IMR-90 (cell line): ENCODE data around the gene BRAF. TPM values are rescaled to one million over a fixed set of nuclear protein-coding genes. Genes with fewer than 3 reads are reported as not detected.

Experiments used
- ATAC-seq: fragments of 200-7000 bp; cut with Tn5 transposase; 2 replicates; pipeline ENCODE4 v1.9.1; 2020; ENCODE audit warnings: low read depth, mild to moderate bottlenecking, moderate library complexity
- BruUV-seq: library from RNA; stranded (reverse); fragments of 400-500 nt; replicated peaks from 2 replicates; lab custom pipeline; 2021; lab: Mats Ljungman, UMichigan
- CTCF ChIA-PET: fragments of 300-600 bp; formaldehyde crosslinking; extraction: SDS; loops from one replicate; lab custom pipeline; 2021; ENCODE audit warnings: antibody characterized with exemption; lab: Yijun Ruan, JAX
- POLR2A ChIA-PET: fragments of 300-600 bp; sonication (Branson Sonifier 250); formaldehyde crosslinking; loops from one replicate; lab custom pipeline; 2022; ENCODE audit warnings: antibody characterized with exemption; ENCODE audit not compliant: unreplicated experiment; lab: Charles Lee
- DNase-seq: peaks from one replicate; pipeline ENCODE4 v3.0.0; 2013
- H2AFZ ChIP-seq: replicated peaks from 2 replicates; pipeline ENCODE3; 2013; ENCODE audit warnings: low read length, mild to moderate bottlenecking; ENCODE audit not compliant: poor library complexity
- H2AK5ac ChIP-seq: 2 replicates; pipeline ENCODE4 v1.6.1; 2013; ENCODE audit warnings: low read depth, low read length, inconsistent platforms
- H2AK9ac ChIP-seq: replicated peaks from 2 replicates; pipeline ENCODE3; 2013; ENCODE audit warnings: mild to moderate bottlenecking, low read depth, low read length, moderate library complexity; ENCODE audit not compliant: poor library complexity
- H2BK120ac ChIP-seq: 2 replicates; pipeline ENCODE4 v1.6.1; 2013; ENCODE audit warnings: low read depth, low read length, inconsistent platforms
- H2BK15ac ChIP-seq: 3 replicates; pipeline ENCODE4 v1.6.1; 2013; ENCODE audit warnings: low read depth, low read length, inconsistent platforms
- H2BK20ac ChIP-seq: 2 replicates; pipeline ENCODE4 v1.6.1; 2013; ENCODE audit warnings: low read depth, mild to moderate bottlenecking, inconsistent platforms, low read length, moderate library complexity
- H2BK5ac ChIP-seq: 2 replicates; pipeline ENCODE4 v1.6.1; 2013; ENCODE audit warnings: mild to moderate bottlenecking, low read depth, low read length, inconsistent platforms; ENCODE audit not compliant: poor library complexity, severe bottlenecking
- H3K14ac ChIP-seq: replicated peaks from 2 replicates; pipeline ENCODE4 v1.6.1; 2013; ENCODE audit warnings: low read depth, low read length, inconsistent platforms
- H3K18ac ChIP-seq: 2 replicates; pipeline ENCODE4 v1.6.1; 2013; ENCODE audit warnings: low read depth, low read length, control low read depth
- H3K23ac ChIP-seq: 2 replicates; pipeline ENCODE4 v1.6.1; 2013; ENCODE audit warnings: low read depth, low read length, inconsistent platforms
- H3K27ac ChIP-seq: 2 replicates; pipeline ENCODE4 v1.5.1; 2013; ENCODE audit warnings: mild to moderate bottlenecking, control low read depth, low read length; ENCODE audit not compliant: insufficient read depth
- H3K27me3 ChIP-seq: 2 replicates; pipeline ENCODE4 v1.6.1; 2013; ENCODE audit warnings: low read length; ENCODE audit not compliant: control insufficient read depth, insufficient read depth
- H3K36me3 ChIP-seq: 2 replicates; pipeline ENCODE4 v1.6.1; 2013; ENCODE audit warnings: low read length, mixed read lengths; ENCODE audit not compliant: control insufficient read depth, insufficient read depth
- H3K4ac ChIP-seq: 2 replicates; pipeline ENCODE4 v1.6.1; 2013; ENCODE audit warnings: low read depth, low read length, inconsistent platforms
- H3K4me1 ChIP-seq: 2 replicates; pipeline ENCODE4 v1.6.1; 2013; ENCODE audit warnings: low read length, mixed read lengths; ENCODE audit not compliant: control insufficient read depth, insufficient read depth
- H3K4me2 ChIP-seq: 2 replicates; pipeline ENCODE4 v1.6.1; 2013; ENCODE audit warnings: low read depth, mild to moderate bottlenecking, control low read depth, low read length, moderate library complexity
- H3K4me3 ChIP-seq: 2 replicates; pipeline ENCODE4 v1.5.1; 2013; ENCODE audit warnings: low read depth, mild to moderate bottlenecking, control low read depth, low read length, moderate library complexity; ENCODE audit not compliant: insufficient read depth
- H3K56ac ChIP-seq: 2 replicates; pipeline ENCODE4 v1.6.1; 2013; ENCODE audit warnings: low read length, inconsistent platforms; ENCODE audit not compliant: insufficient read depth; ENCODE audit errors: extremely low read depth
- H3K79me1 ChIP-seq, 2 experiments: 2 replicates each; pipeline ENCODE4 v1.6.1; 2013; ENCODE audit warnings: low read length in 2 of 2, inconsistent platforms in 1 of 2, low read depth in 1 of 2
- H3K9ac ChIP-seq: 2 replicates; pipeline ENCODE4 v1.6.1; 2013; ENCODE audit warnings: low read depth, low read length, control low read depth
- H3K9me1 ChIP-seq: 2 replicates; pipeline ENCODE4 v1.6.1; 2013; ENCODE audit warnings: low read length, inconsistent platforms; ENCODE audit not compliant: insufficient read depth
- H3K9me3 ChIP-seq: 2 replicates; pipeline ENCODE4 v1.6.1; 2013; ENCODE audit warnings: low read length; ENCODE audit not compliant: control insufficient read depth, insufficient read depth
- H4K20me1 ChIP-seq: 2 replicates; pipeline ENCODE4 v1.6.1; 2013; ENCODE audit warnings: low read length, inconsistent platforms; ENCODE audit not compliant: insufficient read depth
- H4K5ac ChIP-seq: 2 replicates; pipeline ENCODE4 v1.6.1; 2013; ENCODE audit warnings: mild to moderate bottlenecking, low read depth, low read length, control low read depth
- H4K8ac ChIP-seq, 2 experiments: 2 replicates each; pipeline ENCODE4 v1.6.1; 2013; ENCODE audit warnings: low read depth in 2 of 2, low read length in 2 of 2, control low read depth in 1 of 2, inconsistent platforms in 1 of 2
- H4K91ac ChIP-seq: 2 replicates; pipeline ENCODE4 v1.6.1; 2013; ENCODE audit warnings: low read depth, low read length, inconsistent platforms; ENCODE audit not compliant: insufficient read depth
- MAFK ChIP-seq: IDR thresholded peaks from 2 replicates; pipeline ENCODE4 v1.6.1; 2012; ENCODE audit warnings: low read depth, low read length, improper control_type of control experiment
- SMC3 ChIP-seq: fragments of 150-350 bp; IDR thresholded peaks from 2 replicates; pipeline ENCODE4 v1.6.1; 2016; ENCODE audit warnings: low read depth, mild to moderate bottlenecking, antibody characterized with exemption, low read length, moderate library complexity
- WGBS, 2 experiments: methylation state at CpG; one replicate each; pipeline versions ENCODE4 v1.1.5 to v1.1.7; 2013; ENCODE audit warnings: missing lambda C conversion rate in 2 of 2; ENCODE audit not compliant: insufficient read length in 1 of 2; ENCODE audit errors: extremely low coverage in 2 of 2; 5-methylcytosine and 5-hydroxymethylcytosine counted together
- dilution Hi-C: fragments of 300-500 bp; cut with HindIII; formaldehyde crosslinking; loops from one replicate; pipeline ENCODE4 v1.14.3; 2018; ENCODE audit warnings: low sequenced_read_pairs; ENCODE audit not compliant: unreplicated experiment
- in situ Hi-C: fragments of 300-500 bp; cut with MboI; formaldehyde crosslinking; loops from 3 replicates; pipeline ENCODE4 v1.14.3; 2019; ENCODE audit warnings: low sequenced_read_pairs, inconsistent platforms, mixed read lengths
- intact Hi-C: fragments of 100-400 bp; cut with micrococcal nuclease; formaldehyde crosslinking; loops from 2 replicates; pipeline ENCODE4 v1.10.0; 2022
- polyA plus RNA-seq, 3 experiments: library from polyadenylated mRNA; depleted of rRNA; stranded (reverse); fragments of >200 nt; gene quantifications; 2 replicates each; pipeline ENCODE4 v1.2.3, GENCODE V29; 2012; ENCODE audit warnings: low replicate concordance in 1 of 3
- total RNA-seq: library from RNA; depleted of rRNA; stranded (reverse); fragments of >200 nt; gene quantifications from 2 replicates; pipeline ENCODE4 v1.2.3, GENCODE V29; 2012
- TF ChIP-seq, protein P1 (sequence below): fragments of 150-350 bp; IDR thresholded peaks from 2 replicates; pipeline ENCODE4 v1.6.1; 2016; ENCODE audit warnings: low read depth, mild to moderate bottlenecking, low read length, moderate library complexity, borderline replicate concordance

Gene BRAF
- total and polyA plus RNA-seq, 2 of the 4 experiments (the other 2 are of a cell fraction), result 5.7 to 12.9 TPM

- H3K36me3 ChIP-seq, result no peaks in the 10 kb centered on the region
- H3K9ac ChIP-seq, result no peak overlapping the region
- ChIA-PET CTCF (no interaction called here), POLR2A (no interaction called here)
- H4K8ac ChIP-seq, result no peak overlapping the region
- TF ChIP-seq MAFK, result no peak
- TF ChIP-seq SMC3, result no peak
- TF ChIP-seq, protein P1, sequence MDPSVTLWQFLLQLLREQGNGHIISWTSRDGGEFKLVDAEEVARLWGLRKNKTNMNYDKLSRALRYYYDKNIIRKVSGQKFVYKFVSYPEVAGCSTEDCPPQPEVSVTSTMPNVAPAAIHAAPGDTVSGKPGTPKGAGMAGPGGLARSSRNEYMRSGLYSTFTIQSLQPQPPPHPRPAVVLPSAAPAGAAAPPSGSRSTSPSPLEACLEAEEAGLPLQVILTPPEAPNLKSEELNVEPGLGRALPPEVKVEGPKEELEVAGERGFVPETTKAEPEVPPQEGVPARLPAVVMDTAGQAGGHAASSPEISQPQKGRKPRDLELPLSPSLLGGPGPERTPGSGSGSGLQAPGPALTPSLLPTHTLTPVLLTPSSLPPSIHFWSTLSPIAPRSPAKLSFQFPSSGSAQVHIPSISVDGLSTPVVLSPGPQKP, result no peak
- H3K27me3 ChIP-seq, result no peaks in the 10 kb centered on the region
- H2AK9ac ChIP-seq, result no peak overlapping the region
- no peak overlapping the region for H3K56ac ChIP-seq
- no peak overlapping the region for H3K4me2 ChIP-seq
- no peak overlapping the region for H3K4me3 ChIP-seq
- no peak overlapping the region for H3K27ac ChIP-seq
- intact Hi-C loops (no loop called here), dilution Hi-C loops (no loop called here), in situ Hi-C loops (no loop called here)
- no peak overlapping the region for H2BK15ac ChIP-seq
- no peak overlapping the region for H2AK5ac ChIP-seq
- no peak overlapping the region for H2BK120ac ChIP-seq
- no peak overlapping the region for H3K18ac ChIP-seq
- H2BK20ac ChIP-seq, result no peak overlapping the region
- H3K4ac ChIP-seq, result no peak overlapping the region
- no peak overlapping the region for H2BK5ac ChIP-seq
- peaks cover 22% of the 10 kb centered on the region for H4K20me1 ChIP-seq
- peaks cover 22 to 36% of the 10 kb centered on the region in 2 experiments; a peak in 3 of 4 replicates for H3K79me1 ChIP-seq
- H3K14ac ChIP-seq, result no peak overlapping the region
- H3K9me3 ChIP-seq, result no peaks in the 10 kb centered on the region
- H3K9me1 ChIP-seq, result no peaks in the 10 kb centered on the region
- ATAC-seq, result no peak
- no CpG with 5 or more reads among the region's 4 CpGs for WGBS, 2 experiments
- no peak for DNase-seq
- no peak overlapping the region for H2AFZ ChIP-seq
- no TSS peak for BruUV-seq
- no peak overlapping the region for H4K91ac ChIP-seq
- H4K5ac ChIP-seq, result no peak overlapping the region
- H3K4me1 ChIP-seq, result peaks cover 2% of the 10 kb centered on the region; the same call in 1 of the 2 replicates
- H3K23ac ChIP-seq, result no peak overlapping the region
Measured at GRCh38 chr7:140901941-140902302, 22.8 kb downstream of the BRAF start.
